B cell (primary cell): Measurements from ENCODE around the gene BAZ2B. TPM values are rescaled to one million over a fixed set of nuclear protein-coding genes. Genes with fewer than 3 reads are reported as not detected.
"Not testable (repeated sequence)": the region's sequence is repeated elsewhere in the genome, so short reads cannot be mapped to it uniquely, and the experiment has no call there.

Experiments used
- ATAC-seq: fragments of 200-7000 bp; cut with Tn5 transposase; one replicate; pipeline ENCODE4 v1.10.0; 2021; ENCODE audit warnings: low read depth, mild to moderate bottlenecking, moderate number of reproducible peaks, moderate library complexity
- CTCF ChIA-PET: fragments of 350-600 bp; sonication (Branson Sonifier 250); formaldehyde crosslinking; loops from one replicate; lab custom pipeline; 2021; ENCODE audit warnings: antibody characterized with exemption, inconsistent platforms; lab: Charles Lee
- POLR2A ChIA-PET: fragments of 350-600 bp; sonication (Branson Sonifier 250); formaldehyde crosslinking; loops from one replicate; lab custom pipeline; 2021; ENCODE audit warnings: antibody characterized with exemption; lab: Charles Lee
- DNase-seq: peaks from one replicate; pipeline ENCODE4 v3.0.0; 2013
- H2AFZ ChIP-seq: 2 replicates; pipeline ENCODE4 v1.6.1; 2012; ENCODE audit warnings: mild to moderate bottlenecking, low read depth, low read length; ENCODE audit not compliant: insufficient read depth, poor library complexity, severe bottlenecking
- H3K27ac ChIP-seq, 2 donors: 1 replicate in 1 of 2; 2 replicates in 1 of 2; pipeline ENCODE4 v1.5.1; 2012 to 2013; ENCODE audit warnings: low read length in 2 of 2, mild to moderate bottlenecking in 2 of 2, moderate library complexity in 1 of 2
- H3K27me3 ChIP-seq, 4 experiments: fragments of 200-600 bp in 1 of 4; sonication (generic) in 1 of 4; replicated peaks in 1 of 4; 1 replicate in 2 of 4; 2 replicates in 2 of 4; pipeline versions ENCODE4 v1.6.1 to v1.7.0; 2013 to 2016; ENCODE audit warnings: low read length in 3 of 4, mild to moderate bottlenecking in 2 of 4, mixed read lengths in 1 of 4, moderate library complexity in 1 of 4; ENCODE audit not compliant: insufficient read depth in 4 of 4, control insufficient read depth in 3 of 4; ENCODE audit errors: control extremely low read depth in 1 of 4
- H3K36me3 ChIP-seq, 2 experiments: replicated peaks in 1 of 2; 1 replicate in 1 of 2; 2 replicates in 1 of 2; pipeline versions ENCODE4 v1.6.1 to v1.7.1; 2013; ENCODE audit warnings: low read length in 1 of 2; ENCODE audit not compliant: insufficient read depth in 2 of 2, control insufficient read depth in 1 of 2; ENCODE audit errors: control extremely low read depth in 1 of 2, extremely low read depth in 1 of 2
- H3K4me1 ChIP-seq, 2 donors: fragments of 200-600 bp in 1 of 2; sonication (generic) in 1 of 2; 1 replicate in 1 of 2; 2 replicates in 1 of 2; pipeline versions ENCODE4 v1.5.1 to v1.6.1; 2013 to 2017; ENCODE audit warnings: low read length in 2 of 2; ENCODE audit not compliant: control insufficient read depth in 2 of 2, insufficient read depth in 2 of 2
- H3K4me2 ChIP-seq: replicated peaks from 2 replicates; pipeline ENCODE3; 2012; ENCODE audit warnings: mild to moderate bottlenecking, low read depth, low read length; ENCODE audit not compliant: poor library complexity, severe bottlenecking
- H3K4me3 ChIP-seq, 5 experiments: fragments of 200-600 bp in 1 of 5; sonication (generic) in 1 of 5; 1 replicate in 3 of 5; 2 replicates in 2 of 5; pipeline versions ENCODE4 v1.5.1 to v1.7.0; 2011 to 2016; ENCODE audit warnings: low read length in 4 of 5, mild to moderate bottlenecking in 4 of 5, low read depth in 2 of 5, control low read depth in 1 of 5, moderate library complexity in 1 of 5; ENCODE audit not compliant: insufficient read depth in 1 of 5; ENCODE audit errors: control extremely low read depth in 1 of 5, extremely low read depth in 1 of 5
- H3K79me2 ChIP-seq: fragments of 200-600 bp; sonication (generic); one replicate; pipeline ENCODE4 v1.6.0; 2016; ENCODE audit warnings: low read length; ENCODE audit not compliant: control insufficient read depth, insufficient read depth
- H3K9ac ChIP-seq: fragments of 200-600 bp; sonication (generic); 2 replicates; pipeline ENCODE4 v1.6.1; 2017; ENCODE audit warnings: mild to moderate bottlenecking, low read length, moderate library complexity
- H3K9me3 ChIP-seq, 3 donors: one replicate each; pipeline versions ENCODE4 v1.6.1 to v1.7.1; 2013; ENCODE audit warnings: low read length in 2 of 3; ENCODE audit not compliant: control insufficient read depth in 2 of 3, insufficient read depth in 1 of 3; ENCODE audit errors: control extremely low read depth in 1 of 3
- H4K20me1 ChIP-seq: 2 replicates; pipeline ENCODE4 v1.6.0; 2012; ENCODE audit warnings: mild to moderate bottlenecking, low read length; ENCODE audit not compliant: insufficient read depth, control insufficient read depth, poor library complexity, severe bottlenecking
- H3K27ac Mint-ChIP-seq: one replicate; pipeline ENCODE4 v1.8.0; 2021; ENCODE audit warnings: mixed read lengths
- H3K27me3 Mint-ChIP-seq: one replicate; pipeline ENCODE4 v1.8.0; 2021; ENCODE audit warnings: mixed read lengths
- H3K4me1 Mint-ChIP-seq: one replicate; pipeline ENCODE4 v1.8.0; 2021; ENCODE audit warnings: mixed read lengths
- H3K4me3 Mint-ChIP-seq: one replicate; pipeline ENCODE4 v1.8.0; 2021; ENCODE audit warnings: mixed read lengths
- H3K9me3 Mint-ChIP-seq: one replicate; pipeline ENCODE4 v1.8.0; 2022; ENCODE audit warnings: mixed read lengths; ENCODE audit not compliant: insufficient read depth
- EZH2 ChIP-seq: IDR thresholded peaks from 2 replicates; pipeline ENCODE4 v1.6.1; 2012; ENCODE audit warnings: borderline replicate concordance, low read depth, mild to moderate bottlenecking, moderate library complexity, low read length; ENCODE audit not compliant: insufficient read depth, poor library complexity, severe bottlenecking
- WGBS: methylation state at CpG from one replicate; pipeline ENCODE4 v1.1.5; 2013; ENCODE audit warnings: missing lambda C conversion rate; ENCODE audit not compliant: insufficient coverage; 5-methylcytosine and 5-hydroxymethylcytosine counted together
- intact Hi-C: fragments of 100-400 bp; cut with micrococcal nuclease; formaldehyde crosslinking; loops from one replicate; pipeline ENCODE4 v1.10.0; 2022
- polyA plus RNA-seq: library from polyadenylated mRNA; depleted of rRNA; stranded (reverse); fragments of >200 nt; gene quantifications from 2 replicates; pipeline ENCODE4 v1.2.3, GENCODE V29; 2012
- total RNA-seq, 2 donors: library from RNA; stranded (reverse); fragments of 120-200 nt in 1 of 2; gene quantifications; 1 replicate in 1 of 2; 2 replicates in 1 of 2; pipeline versions ENCODE4 v1.2.3 to v1.2.4, GENCODE V29; 2013 to 2022
- TF ChIP-seq, protein P1 (sequence below): fragments of 200-600 bp; IDR thresholded peaks from one replicate; pipeline ENCODE4 v1.8.0; 2022; ENCODE audit warnings: antibody characterized with exemption, mild to moderate bottlenecking

Gene BAZ2B
- total and polyA plus RNA-seq, 2 donors (not counting 1 experiment from before 2014, with no cell fraction given), result 8.6 to 42.3 TPM

DNA sequence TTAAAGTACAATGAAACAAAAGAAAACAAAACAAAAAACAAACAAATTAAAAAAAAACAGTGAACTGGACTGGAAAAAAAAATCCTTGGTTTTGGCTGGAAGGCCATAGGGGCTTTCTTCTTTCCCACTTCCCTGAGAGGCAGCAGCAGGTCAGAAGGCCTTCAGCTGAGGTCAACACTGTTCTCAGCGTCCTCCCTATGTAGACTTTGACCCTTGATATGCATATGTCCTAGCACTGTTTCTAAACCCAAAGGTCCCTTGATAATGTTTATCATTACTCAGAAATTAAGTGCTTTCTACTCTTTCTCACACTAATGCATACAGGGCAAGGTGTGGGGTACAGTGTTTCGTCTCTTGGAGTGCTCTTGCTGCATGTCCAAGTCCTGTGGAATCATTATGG is 254.3 kb downstream of the BAZ2B start:
- whole genome bisulfite sequencing, result 100% methylated on average over 2 of the region's 2 CpGs
- CTCF ChIA-PET, result no interaction called here

DNA sequence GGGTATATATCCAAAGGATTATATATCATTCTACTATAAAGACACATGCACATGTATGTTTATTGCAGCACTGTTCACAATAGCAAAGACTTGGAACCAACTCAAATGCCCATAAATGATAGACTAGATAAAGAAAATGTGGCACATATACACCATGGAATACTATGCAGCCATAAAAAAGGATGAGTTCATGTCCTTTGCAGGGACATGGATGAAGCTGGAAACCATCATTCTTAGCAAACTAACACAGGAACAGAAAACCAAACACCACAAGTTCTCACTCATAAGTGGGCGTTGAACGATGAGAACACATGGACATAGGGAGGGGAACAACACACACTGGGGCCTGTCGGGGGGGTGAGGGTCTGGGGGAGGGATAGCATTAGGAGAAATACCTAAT is 254.7 kb downstream of the BAZ2B start:
- H4K20me1 ChIP-seq, POLR2A ChIA-PET, DNase-seq, H3K4me2 ChIP-seq, H2AFZ ChIP-seq, H3K27me3 Mint-ChIP-seq, H3K27ac Mint-ChIP-seq, H3K4me3 Mint-ChIP-seq, H3K4me3 ChIP-seq, H3K79me2 ChIP-seq, H3K9me3 Mint-ChIP-seq, H3K27ac ChIP-seq, H3K27me3 ChIP-seq, intact Hi-C loops, ATAC-seq, H3K4me1 ChIP-seq, H3K9me3 ChIP-seq, H3K4me1 Mint-ChIP-seq, CTCF ChIA-PET, H3K9ac ChIP-seq: not testable (repeated sequence)
- no CpG with 5 or more reads among the region's 3 CpGs for WGBS
- peaks cover 3 to 14% of the 10 kb centered on the region in 2 experiments for H3K36me3 ChIP-seq

More for the DNA sequence above, 254.3 kb downstream of the BAZ2B start:
- DNase-seq (no peak), ATAC-seq (no peak)
- Mint-ChIP-seq H3K27me3 (no peaks in the 10 kb centered on the region), H3K4me1 (peaks cover 3% of the 10 kb centered on the region), H3K9me3 (no peaks in the 10 kb centered on the region), H3K4me3 (no peak overlapping the region), H3K27ac (no peak overlapping the region)
- H3K9me3 ChIP-seq, result no peaks in the 10 kb centered on the region
- H2AFZ ChIP-seq, result no peak overlapping the region
- no peaks in the 10 kb centered on the region for H3K79me2 ChIP-seq
- no peak overlapping the region for H3K4me3 ChIP-seq
- no peak overlapping the region for H3K9ac ChIP-seq
- intact Hi-C loops, result no loop called here
- no peak overlapping the region for H3K4me2 ChIP-seq
- POLR2A ChIA-PET, result no interaction called here
- no peaks in the 10 kb centered on the region for H3K27me3 ChIP-seq
- no peaks in the 10 kb centered on the region for H3K4me1 ChIP-seq
- no peaks in the 10 kb centered on the region for H4K20me1 ChIP-seq
- peaks cover 3 to 14% of the 10 kb centered on the region in 2 experiments for H3K36me3 ChIP-seq
- no peak overlapping the region for H3K27ac ChIP-seq
- TF ChIP-seq, protein P1, sequence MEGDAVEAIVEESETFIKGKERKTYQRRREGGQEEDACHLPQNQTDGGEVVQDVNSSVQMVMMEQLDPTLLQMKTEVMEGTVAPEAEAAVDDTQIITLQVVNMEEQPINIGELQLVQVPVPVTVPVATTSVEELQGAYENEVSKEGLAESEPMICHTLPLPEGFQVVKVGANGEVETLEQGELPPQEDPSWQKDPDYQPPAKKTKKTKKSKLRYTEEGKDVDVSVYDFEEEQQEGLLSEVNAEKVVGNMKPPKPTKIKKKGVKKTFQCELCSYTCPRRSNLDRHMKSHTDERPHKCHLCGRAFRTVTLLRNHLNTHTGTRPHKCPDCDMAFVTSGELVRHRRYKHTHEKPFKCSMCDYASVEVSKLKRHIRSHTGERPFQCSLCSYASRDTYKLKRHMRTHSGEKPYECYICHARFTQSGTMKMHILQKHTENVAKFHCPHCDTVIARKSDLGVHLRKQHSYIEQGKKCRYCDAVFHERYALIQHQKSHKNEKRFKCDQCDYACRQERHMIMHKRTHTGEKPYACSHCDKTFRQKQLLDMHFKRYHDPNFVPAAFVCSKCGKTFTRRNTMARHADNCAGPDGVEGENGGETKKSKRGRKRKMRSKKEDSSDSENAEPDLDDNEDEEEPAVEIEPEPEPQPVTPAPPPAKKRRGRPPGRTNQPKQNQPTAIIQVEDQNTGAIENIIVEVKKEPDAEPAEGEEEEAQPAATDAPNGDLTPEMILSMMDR, result no peak
- TF ChIP-seq EZH2, result no peak
